Ramos (cell line): ENCODE measurements around the gene ROBO1.
"Not testable (repeated sequence)": the region's sequence is repeated elsewhere in the genome, so short reads cannot be mapped to it uniquely, and the experiment has no call there.

ENCODE experiments used
- in situ Hi-C: fragments of 300-500 bp; cut with MboI; formaldehyde crosslinking; loops from one replicate; pipeline ENCODE4 v1.14.3; 2022; ENCODE audit warnings: low sequenced_read_pairs; ENCODE audit not compliant: unreplicated experiment

Gene ROBO1

DNA sequence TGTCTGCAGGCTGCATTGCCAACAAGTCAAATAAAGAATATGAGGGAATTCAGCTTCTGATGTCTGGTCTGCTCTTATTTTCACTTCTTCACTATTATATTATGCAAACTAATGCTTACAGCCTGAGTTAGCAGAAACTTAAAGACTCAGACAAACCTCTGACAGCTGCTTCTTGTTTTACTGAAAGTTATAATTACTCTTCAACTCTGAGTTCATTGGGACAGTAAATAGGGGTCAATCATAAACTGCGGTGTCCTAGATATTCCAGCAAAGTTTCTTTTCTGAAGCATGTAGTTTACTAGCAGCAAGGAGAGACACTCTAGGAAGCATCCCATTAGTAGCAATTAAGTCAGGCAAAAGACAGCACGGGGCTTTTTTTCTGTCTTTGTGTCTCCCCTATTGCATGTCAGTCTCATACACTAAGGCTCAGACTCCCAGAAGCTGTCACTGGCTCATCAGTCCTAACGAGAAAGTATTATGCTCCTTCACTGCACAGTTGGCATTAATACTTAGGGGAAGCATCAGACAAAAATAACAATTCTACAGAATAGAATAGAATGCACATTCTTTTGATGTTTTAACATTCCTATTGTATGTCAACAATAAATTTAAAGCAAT, 1060.8 kb downstream of the ROBO1 start:
- in situ Hi-C loops, result no loop called here

DNA sequence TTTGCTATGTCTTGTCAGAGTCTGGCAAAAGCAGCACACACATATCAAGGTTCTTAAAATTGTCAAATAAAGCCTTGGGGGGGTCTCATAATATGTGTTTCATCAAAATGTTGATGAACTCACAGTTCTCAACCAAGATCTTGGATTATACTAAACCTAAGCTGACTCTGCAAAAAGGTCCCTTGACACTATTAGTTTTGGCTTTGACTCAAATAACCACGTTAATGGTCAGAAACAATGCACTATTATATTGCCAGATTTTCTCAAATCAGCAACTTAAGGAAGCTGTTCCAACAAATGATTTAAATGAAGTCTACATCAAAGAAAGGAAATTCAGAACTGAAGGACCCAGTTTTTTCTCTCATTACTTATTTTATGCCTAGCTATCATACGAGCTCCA, 1063.9 kb downstream of the ROBO1 start:
- in situ Hi-C loops, result no loop called here

DNA sequence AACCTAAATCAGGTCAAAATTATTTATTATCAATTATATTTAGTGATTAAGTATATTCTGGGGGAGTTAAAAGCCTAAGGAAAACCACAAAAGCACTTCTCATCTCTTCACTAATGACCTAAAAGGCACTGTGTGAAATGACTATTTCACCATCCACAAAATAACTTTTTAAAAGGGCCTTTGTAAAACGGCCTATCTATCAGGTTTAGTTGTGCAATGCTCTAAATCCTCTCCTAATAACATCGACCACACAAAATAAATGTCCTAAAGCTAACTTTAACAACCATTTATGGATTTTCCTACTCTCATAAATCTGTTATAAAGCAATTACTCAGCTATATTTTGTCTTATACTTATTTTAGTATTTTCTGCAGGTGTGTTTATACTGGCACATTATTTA, 1066.3 kb downstream of the ROBO1 start:
- in situ Hi-C loops, result no loop called here

DNA sequence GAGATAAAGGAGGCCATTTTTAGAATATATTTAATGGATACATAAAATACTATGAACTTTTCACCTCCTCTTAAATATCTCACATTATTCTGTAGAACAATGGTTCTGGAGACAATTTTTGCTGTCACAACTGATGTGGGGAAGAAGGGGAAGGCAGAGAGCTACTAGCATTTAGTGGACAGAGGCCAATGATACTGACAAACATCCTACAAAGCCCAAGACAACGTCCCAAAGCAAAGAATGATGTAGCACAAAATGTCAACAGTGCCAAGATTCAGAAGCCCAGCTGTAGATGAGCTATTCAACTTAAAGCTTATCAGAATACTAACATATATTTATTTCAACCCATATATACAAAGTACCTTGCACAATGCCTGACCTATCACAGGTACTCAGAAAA, 1069.4 kb downstream of the ROBO1 start:
- in situ Hi-C loops, result no loop called here

GRCh38 chr3:78697426-78697825, 1070.4 kb downstream of the ROBO1 start:
- in situ Hi-C loops, result no loop called here

- in situ Hi-C loops, result no loop called here
These were observed 1077.0 kb downstream of the ROBO1 start for GRCh38 chr3:78690766-78691165.

DNA sequence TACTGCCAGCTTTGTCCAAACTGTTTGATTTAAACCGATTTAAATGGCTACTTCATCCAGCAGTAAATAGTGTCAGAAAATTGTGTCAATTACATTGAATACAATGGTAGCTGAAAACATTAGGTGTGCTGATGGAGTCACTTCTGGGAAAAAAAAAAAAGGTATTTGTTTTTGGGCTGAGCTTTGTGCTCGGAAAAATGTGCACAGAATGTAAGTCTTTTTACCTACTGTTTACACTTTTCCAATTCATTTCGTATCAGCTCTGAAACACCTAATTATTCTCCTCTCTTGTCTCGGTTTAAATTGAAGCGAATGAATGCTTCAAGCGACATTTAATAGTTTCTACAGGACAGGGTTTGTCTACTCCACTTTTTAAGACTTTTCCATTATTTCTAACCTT, 1078.4 kb downstream of the ROBO1 start:
- in situ Hi-C loops, result no loop called here

DNA sequence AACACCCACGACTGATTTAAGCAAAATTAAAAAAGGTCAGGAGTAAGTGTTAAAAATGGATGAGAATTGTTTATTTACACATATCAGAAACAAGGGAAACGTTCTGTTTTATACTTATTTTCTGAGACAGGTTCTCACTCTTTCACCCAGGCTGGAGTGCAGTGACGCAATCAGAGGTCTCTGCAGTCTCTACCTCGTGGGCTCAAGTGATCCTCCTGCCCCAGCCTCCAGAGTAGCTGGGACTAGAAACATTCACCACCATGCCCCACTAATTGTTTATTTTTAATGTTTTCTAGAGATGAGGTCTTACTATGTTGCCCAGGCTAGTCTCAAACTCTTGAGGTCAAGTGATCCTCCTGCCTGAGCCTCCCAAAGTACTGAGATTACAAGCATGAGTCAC, 1080.3 kb downstream of the ROBO1 start:
- in situ Hi-C loops, result no loop called here

DNA sequence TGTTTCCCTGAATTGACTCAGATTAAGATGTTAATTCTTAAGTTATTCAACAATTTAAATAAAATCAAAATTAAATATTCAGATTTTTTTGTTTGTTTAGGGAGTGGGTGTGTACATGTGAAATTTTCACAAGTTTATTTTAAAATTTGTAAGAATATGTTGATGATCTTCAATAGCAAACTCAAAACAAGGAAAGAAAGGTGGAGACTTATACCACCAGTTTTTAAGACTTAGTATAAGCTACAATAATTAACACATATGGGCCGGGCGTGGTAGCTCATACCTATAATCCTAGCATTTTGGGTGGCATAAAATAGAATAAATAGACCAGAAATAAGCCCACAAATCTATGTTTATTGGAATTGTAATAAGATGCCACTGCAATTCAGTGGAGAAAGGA, 1084.5 kb downstream of the ROBO1 start:
- in situ Hi-C loops, result no loop called here

GRCh38 chr3:78675119-78675805, 1092.5 kb downstream of the ROBO1 start:
- in situ Hi-C loops, result not testable (repeated sequence)

GRCh38 chr3:78670746-78671145, 1097.1 kb downstream of the ROBO1 start:
- in situ Hi-C loops, result loop anchor here (25.0 kb wide), 1 partner anchor 692 kb away; no protein-coding TSS in a partner anchor

GRCh38 chr3:78670094-78670493, 1097.7 kb downstream of the ROBO1 start:
- in situ Hi-C loops, result loop anchor here (25.0 kb wide), 1 partner anchor 692 kb away; no protein-coding TSS in a partner anchor

DNA sequence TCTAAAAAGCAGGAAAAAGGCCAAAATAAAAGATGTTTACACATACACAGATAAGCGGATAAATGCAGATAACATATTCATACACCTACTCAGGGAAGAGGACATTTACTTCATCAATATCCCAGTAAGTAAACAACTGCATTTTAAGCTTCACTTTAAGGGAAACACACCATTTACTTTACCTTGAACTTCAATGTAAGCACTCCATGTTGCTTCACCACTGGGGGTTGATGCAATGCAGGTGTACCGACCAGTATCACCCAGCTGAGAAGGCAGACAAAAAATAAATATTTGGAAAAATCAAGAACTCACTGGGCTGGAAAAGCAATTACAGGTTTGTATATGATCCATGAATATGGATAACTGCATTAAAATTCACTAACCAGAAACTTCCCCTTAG, 1099.5 kb downstream of the ROBO1 start:
- in situ Hi-C loops, result loop anchor here (10.0 to 25.0 kb wide), 2 partner anchors 356 to 694 kb away; no protein-coding TSS in a partner anchor

DNA sequence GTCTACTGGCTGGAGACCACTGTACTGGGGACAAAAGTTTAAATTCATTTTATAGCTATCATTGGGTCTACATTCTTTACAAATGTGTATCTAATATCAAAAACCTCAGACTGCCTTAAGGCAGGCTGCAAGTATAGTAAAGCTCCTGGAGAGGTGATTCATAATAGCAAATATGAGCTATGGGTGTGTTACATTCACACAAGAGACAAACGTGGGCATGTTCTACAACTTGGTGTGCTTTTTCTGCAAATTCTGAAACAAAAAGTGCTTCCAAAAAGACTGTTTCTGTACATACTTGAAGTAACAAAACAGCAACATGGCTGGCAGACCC, 1101.4 kb downstream of the ROBO1 start:
- in situ Hi-C loops, result loop anchor here (10.0 to 25.0 kb wide), 2 partner anchors 358 to 696 kb away; no protein-coding TSS in a partner anchor

GRCh38 chr3:78665776-78666469, 1101.9 kb downstream of the ROBO1 start:
- in situ Hi-C loops, result loop anchor here (10.0 to 25.0 kb wide), 2 partner anchors 359 to 696 kb away; no protein-coding TSS in a partner anchor

DNA sequence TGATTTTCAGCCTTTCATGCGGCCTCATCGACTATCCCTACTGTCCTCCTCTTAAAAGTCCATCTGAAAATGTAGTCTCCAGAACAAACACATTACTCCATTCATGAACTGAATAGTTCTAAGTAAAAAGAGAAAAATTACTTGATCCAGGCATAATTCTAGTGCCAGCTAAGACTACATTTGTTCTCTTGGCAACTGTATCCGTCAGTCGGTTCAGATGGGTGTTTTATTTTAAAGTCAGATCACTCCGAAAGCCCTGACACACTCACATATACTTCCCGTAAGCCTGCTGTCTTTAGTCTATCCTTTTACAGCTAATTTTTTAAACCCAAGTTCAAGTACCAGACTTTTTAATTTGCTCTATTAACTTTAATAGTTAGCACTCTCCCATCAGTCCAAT, 1102.7 kb downstream of the ROBO1 start:
- in situ Hi-C loops, result loop anchor here (10.0 to 25.0 kb wide), 2 partner anchors 360 to 697 kb away; no protein-coding TSS in a partner anchor

GRCh38 chr3:78660957-78661356, 1106.8 kb downstream of the ROBO1 start:
- in situ Hi-C loops, result loop anchor here (10.0 to 25.0 kb wide), 2 partner anchors 364 to 701 kb away; no protein-coding TSS in a partner anchor

DNA sequence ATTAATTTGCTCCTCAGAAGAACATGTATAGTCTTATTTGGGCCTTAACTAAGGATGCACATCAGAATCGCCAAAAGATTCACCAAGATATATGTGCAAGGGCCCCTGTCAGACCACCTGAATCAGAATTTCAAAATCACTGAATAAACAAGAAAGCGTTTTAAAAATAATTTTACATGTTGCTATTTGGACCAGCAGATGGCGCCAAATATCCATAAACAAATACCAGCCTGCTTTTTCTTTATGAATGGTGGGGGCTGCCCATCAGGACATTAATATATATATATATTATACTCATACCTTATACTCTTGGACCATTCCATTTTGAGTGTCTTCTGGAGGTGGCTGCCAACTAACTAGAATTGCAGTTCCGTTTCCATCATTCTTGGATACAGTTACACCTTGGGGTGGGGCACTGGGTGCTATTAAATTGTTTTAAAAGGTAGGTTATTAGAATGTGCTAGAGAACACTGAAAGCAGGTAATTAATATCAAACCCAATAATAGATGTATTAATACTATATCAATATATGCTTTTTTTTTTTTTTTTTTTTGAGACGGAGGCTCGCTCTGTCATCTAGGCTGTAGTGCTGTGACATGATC, 1108.3 kb downstream of the ROBO1 start:
- in situ Hi-C loops, result loop anchor here (25.0 kb wide), 1 partner anchor 703 kb away; no protein-coding TSS in a partner anchor

DNA sequence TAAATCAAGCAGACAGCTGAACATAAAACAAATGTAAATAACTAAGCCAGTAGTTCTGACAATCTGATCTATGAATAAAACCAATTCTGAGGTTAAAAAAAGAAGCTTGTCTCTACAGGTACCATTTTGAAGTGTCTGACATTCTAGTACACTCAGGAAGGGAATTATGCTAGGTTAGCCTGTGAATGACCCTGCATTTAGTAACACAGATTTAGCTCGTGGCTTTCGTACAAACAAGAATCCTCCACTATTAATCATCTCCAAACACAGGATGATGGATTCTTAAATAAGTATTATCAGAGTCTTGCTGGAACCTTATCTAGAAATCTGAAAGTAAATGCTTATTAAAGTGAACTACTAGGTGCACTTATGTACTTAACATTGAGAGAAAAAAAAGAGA, 1120.1 kb downstream of the ROBO1 start:
- in situ Hi-C loops, result no loop called here

DNA sequence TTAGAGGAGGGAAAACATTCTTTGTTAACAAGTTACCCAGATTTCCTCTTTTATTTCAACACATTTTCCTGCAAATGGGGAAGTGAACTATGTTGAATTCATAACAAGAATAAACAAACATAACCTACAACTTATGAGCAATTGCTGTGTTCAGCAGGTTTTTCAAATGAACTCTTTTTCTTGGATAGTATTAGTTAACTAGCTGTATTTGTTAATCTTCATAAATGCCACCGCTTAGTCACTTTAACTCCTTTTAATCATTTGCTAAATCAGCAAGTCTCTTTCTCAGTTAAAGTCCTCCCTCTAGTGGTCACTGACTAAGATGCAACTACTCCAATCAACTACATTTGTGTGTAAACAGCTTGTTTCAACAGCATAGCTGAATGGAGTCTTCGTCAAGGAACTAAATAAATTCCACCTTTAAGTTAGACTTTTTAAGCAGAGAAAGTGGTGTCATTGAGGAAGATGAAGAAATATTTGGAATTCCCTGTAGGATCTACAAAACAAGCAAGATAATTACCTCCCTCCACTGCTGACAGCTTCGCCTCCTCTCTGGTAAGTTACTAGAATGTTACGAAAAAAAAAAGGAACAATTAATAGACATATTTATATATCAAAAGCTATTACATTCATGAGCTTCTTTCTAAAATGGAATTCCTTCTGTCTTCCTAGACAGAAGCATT, 1122.0 kb downstream of the ROBO1 start:
- in situ Hi-C loops, result no loop called here
